Gastroesophageal sphincter (tissue), 4 donors: ENCODE measurements around the gene RABGAP1. TPM values are rescaled to one million over a fixed set of nuclear protein-coding genes. Genes with fewer than 3 reads are reported as not detected.
A peak's percentile ranks its signal among the peaks of the same experiment; 100 is the strongest.

ENCODE experiments used
- ATAC-seq: fragments of 150-250 bp; one replicate; pipeline ENCODE4 v1.9.1; 2016; ENCODE audit warnings: mild to moderate bottlenecking, moderate library complexity
- H3K27ac ChIP-seq, 4 donors: fragments of 200-600 bp; sonication (generic) in 3 of 4; 1 replicate in 3 of 4; 2 replicates in 1 of 4; pipeline ENCODE4 v1.5.1; 2016 to 2019
- H3K27me3 ChIP-seq: fragments of 200-600 bp; sonication (generic); one replicate; pipeline ENCODE4 v1.5.1; 2019
- H3K36me3 ChIP-seq, 2 donors: fragments of 200-600 bp; sonication (generic); one replicate each; pipeline ENCODE4 v1.5.1; 2019; ENCODE audit warnings: control low read depth in 1 of 2
- H3K4me1 ChIP-seq, 3 donors: fragments of 200-600 bp; sonication (generic); 1 replicate in 2 of 3; 2 replicates in 1 of 3; pipeline ENCODE4 v1.5.1; 2016 to 2019; ENCODE audit warnings: control low read depth in 2 of 3
- H3K4me3 ChIP-seq, 2 donors: fragments of 200-600 bp; sonication (generic); one replicate each; pipeline ENCODE4 v1.5.1; 2019; ENCODE audit warnings: mild to moderate bottlenecking in 1 of 2, moderate library complexity in 1 of 2
- H3K9me3 ChIP-seq, 3 donors: fragments of 200-600 bp; sonication (generic); one replicate each; pipeline ENCODE4 v1.5.1; 2017 to 2019; ENCODE audit warnings: control low read depth in 2 of 3
- EP300 ChIP-seq: sonication (generic); formaldehyde crosslinking; IDR thresholded peaks from one replicate; pipeline ENCODE4 v1.6.1; 2017; ENCODE audit warnings: antibody characterized with exemption, mild to moderate bottlenecking
- POLR2A ChIP-seq, 2 donors: fragments of 450-650 bp; IDR thresholded peaks; one replicate each; pipeline ENCODE4 v1.6.1; 2017; ENCODE audit warnings: antibody characterized with exemption in 2 of 2, mild to moderate bottlenecking in 2 of 2, moderate library complexity in 1 of 2
- POLR2AphosphoS5 ChIP-seq: sonication (generic); formaldehyde crosslinking; IDR thresholded peaks from one replicate; pipeline ENCODE4 v1.6.1; 2017; ENCODE audit warnings: antibody characterized with exemption
- WGBS, 2 donors: methylation state at CpG; one replicate each; pipeline ENCODE4 v1.1.5; 2018; ENCODE audit warnings: low coverage in 1 of 2; 5-methylcytosine and 5-hydroxymethylcytosine counted together
- total RNA-seq, 4 donors: library from RNA; depleted of rRNA; stranded (reverse); fragments of >200 nt; gene quantifications; one replicate each; pipeline ENCODE4 v1.1.0, GENCODE V29; 2016
- TF ChIP-seq, protein P1 (sequence below), 4 experiments: fragments of 200-600 bp in 2 of 4; fragments of 450-650 bp in 2 of 4; sonication (generic) in 1 of 4; IDR thresholded peaks; one replicate each; pipeline ENCODE4 v1.5.1; 2017 to 2019; ENCODE audit warnings: antibody characterized with exemption in 4 of 4, mild to moderate bottlenecking in 2 of 4, moderate library complexity in 2 of 4

RABGAP1 gene
- total RNA-seq, 4 donors from 2014 or later: 61.2 to 139 (median 82.9) TPM

DNA sequence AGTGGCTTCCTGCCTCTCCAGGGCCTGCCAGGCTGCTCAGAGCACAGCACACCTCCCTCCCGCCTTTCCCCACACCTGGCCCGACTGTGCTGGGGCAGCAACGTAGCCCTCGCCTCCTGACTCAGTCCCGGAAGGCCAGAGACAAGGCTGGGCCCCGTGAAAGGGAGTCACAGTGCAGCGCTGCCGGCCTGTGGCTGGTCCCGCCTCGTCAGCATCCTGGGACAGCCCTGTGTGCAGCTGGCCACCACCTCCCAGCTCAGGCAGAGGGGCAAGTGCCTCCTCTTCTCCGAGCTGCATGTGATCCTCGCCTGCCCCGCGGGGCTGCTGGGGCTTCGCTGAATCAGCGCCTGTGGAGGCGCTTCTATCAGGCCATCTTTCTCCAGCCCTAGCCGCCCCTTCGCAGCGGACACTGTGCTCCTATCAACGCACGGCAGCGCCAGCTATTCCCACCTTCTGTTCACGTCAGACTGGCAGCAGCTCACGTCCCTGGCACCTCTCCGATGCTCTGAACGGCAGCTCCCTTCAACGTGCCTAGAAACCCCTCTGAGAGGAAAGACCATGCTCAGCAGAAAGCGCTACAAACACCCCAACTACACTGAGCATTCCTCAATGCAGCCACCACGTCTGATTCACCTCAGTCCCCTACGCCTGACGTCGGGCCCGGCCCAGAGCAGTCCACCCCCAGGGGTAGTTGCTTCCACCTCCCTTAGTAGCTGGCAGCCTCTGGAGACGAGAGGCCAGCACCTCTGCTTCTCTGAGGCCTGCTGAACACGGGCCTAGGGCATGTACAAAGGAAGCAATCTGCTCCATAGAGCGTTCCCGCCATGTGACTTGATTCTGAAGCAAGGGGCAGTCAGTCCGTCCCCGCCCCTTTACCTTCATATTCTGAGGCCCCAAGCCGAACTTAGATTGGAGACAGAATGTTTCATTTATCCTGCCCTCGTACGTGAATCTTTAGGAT lies 171.5 kb downstream of the RABGAP1 start:
- Histone ChIP-seq H3K4me3 (no peak overlapping the region), H3K27me3 (no peaks in the 10 kb centered on the region), H3K9me3 (no peaks in the 10 kb centered on the region), H3K36me3 (peaks cover 0 to 36% of the 10 kb centered on the region in 2 donors), H3K4me1 (peaks cover 0 to 30% (median 0%) of the 10 kb centered on the region in 3 donors), H3K27ac (peak overlapping the region in 2 of 4 donors; percentile 22 to 57)
- ATAC-seq: peak; percentile 18
- TF ChIP-seq EP300 (no peak), POLR2AphosphoS5 (peak; percentile 4)
- 42% methylated on average over 13 of the region's 43 CpGs; no CpG with 5 or more reads in 1 of the 2 donors for WGBS, 2 donors

GRCh38 chr9:123113185-123113584 lies 172.4 kb downstream of the RABGAP1 start:
- Histone ChIP-seq H3K9me3 (no peaks in the 10 kb centered on the region), H3K4me3 (no peak overlapping the region), H3K27me3 (no peaks in the 10 kb centered on the region), H3K36me3 (peaks cover 0 to 27% of the 10 kb centered on the region in 2 donors), H3K27ac (no peak overlapping the region), H3K4me1 (peaks cover 0 to 39% (median 0%) of the 10 kb centered on the region in 3 donors)
- WGBS, 2 donors: 64 to 67% methylated on average over 5 to 7 of the region's 7 CpGs
- TF ChIP-seq POLR2A (IDR thresholded peaks at IDR 0.05): no peak
- TF ChIP-seq, protein P1, sequence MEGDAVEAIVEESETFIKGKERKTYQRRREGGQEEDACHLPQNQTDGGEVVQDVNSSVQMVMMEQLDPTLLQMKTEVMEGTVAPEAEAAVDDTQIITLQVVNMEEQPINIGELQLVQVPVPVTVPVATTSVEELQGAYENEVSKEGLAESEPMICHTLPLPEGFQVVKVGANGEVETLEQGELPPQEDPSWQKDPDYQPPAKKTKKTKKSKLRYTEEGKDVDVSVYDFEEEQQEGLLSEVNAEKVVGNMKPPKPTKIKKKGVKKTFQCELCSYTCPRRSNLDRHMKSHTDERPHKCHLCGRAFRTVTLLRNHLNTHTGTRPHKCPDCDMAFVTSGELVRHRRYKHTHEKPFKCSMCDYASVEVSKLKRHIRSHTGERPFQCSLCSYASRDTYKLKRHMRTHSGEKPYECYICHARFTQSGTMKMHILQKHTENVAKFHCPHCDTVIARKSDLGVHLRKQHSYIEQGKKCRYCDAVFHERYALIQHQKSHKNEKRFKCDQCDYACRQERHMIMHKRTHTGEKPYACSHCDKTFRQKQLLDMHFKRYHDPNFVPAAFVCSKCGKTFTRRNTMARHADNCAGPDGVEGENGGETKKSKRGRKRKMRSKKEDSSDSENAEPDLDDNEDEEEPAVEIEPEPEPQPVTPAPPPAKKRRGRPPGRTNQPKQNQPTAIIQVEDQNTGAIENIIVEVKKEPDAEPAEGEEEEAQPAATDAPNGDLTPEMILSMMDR (IDR thresholded peaks at IDR 0.05): no peak
- no peak for TF ChIP-seq EP300
- no peak for TF ChIP-seq POLR2AphosphoS5
- no peak for ATAC-seq

DNA sequence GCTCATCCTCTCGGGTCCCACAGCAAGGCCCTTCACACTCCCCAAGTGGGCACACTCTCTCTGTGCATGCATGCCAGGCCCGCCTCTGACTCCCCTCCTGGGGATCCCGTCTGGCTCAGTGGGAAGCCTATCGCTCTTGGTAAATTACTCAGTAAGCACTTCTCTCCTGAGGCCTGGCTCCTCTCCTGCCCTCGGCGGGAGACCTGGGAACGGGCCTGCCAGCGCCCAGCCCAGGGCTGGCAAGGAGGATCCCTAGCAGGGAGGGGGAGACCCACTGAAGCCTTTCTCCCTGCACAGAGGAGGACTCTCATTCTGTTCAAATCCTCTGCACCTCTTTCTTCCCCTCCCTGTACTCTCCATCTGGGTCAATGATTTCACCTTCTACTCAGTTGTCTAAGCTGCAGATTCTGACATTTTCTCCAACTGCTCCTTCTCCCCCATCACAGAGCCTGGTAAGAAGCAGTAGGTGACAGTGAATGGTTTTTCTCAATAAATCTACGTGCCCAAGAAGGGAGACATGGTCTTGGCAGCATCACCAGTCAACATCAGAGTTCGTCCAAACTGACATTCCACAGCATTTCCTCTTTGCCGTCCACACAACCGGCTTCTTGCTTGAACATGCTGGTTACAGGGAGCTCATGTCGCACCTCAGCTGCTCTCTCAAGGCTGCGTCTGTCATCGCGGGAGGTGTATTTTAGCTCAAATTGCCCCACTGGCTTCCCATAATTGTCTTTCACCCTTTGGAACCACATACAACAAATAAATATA lies 174.5 kb downstream of the RABGAP1 start:
- H3K27ac ChIP-seq: no peak overlapping the region
- H3K36me3 ChIP-seq: peaks cover 0 to 6% of the 10 kb centered on the region in 2 donors
- 63 to 72% methylated on average over 8 to 11 of the region's 16 CpGs for WGBS, 2 donors
- H3K9me3 ChIP-seq: no peaks in the 10 kb centered on the region
- H3K27me3 ChIP-seq: no peaks in the 10 kb centered on the region
- TF ChIP-seq POLR2AphosphoS5 (no peak), EP300 (no peak), POLR2A (IDR thresholded peaks at IDR 0.05) (no peak)
- TF ChIP-seq, protein P1 (IDR thresholded peaks at IDR 0.05): no peak
- no peak for ATAC-seq
- H3K4me3 ChIP-seq: no peak overlapping the region
- H3K4me1 ChIP-seq: peaks cover 0 to 60% (median 0%) of the 10 kb centered on the region in 3 donors

DNA sequence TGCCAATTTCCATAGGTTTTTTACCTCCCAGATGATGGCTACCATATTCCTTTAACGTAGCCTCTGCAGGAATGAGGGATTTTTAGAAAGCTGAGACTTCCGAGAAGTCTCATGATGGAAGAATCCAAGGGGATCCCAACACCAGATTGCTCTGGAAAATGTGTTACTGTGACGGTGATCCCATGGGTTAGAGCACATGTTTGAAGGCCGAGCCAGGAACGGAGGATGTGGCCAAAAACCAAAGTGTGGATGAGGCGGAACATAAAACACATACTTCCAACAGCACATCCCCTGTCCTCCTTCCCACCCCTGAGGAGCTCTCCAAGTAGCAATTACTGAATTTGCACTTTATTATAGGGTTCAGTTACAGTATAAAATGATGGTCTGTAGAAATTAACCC lies 175.2 kb downstream of the RABGAP1 start:
- 68 to 89% methylated on average over 6 of the region's 6 CpGs for WGBS, 2 donors
- H3K27me3 ChIP-seq: no peaks in the 10 kb centered on the region
- no peak overlapping the region for H3K27ac ChIP-seq
- no peak overlapping the region for H3K4me3 ChIP-seq
- no peaks in the 10 kb centered on the region for H3K9me3 ChIP-seq
- H3K4me1 ChIP-seq: peaks cover 0 to 67% (median 0%) of the 10 kb centered on the region in 3 donors
- no peak for TF ChIP-seq POLR2A (IDR thresholded peaks at IDR 0.05)
- no peak for TF ChIP-seq EP300
- TF ChIP-seq POLR2AphosphoS5: no peak
- TF ChIP-seq, protein P1 (IDR thresholded peaks at IDR 0.05): no peak
- no peaks in the 10 kb centered on the region for H3K36me3 ChIP-seq
- ATAC-seq: no peak

DNA sequence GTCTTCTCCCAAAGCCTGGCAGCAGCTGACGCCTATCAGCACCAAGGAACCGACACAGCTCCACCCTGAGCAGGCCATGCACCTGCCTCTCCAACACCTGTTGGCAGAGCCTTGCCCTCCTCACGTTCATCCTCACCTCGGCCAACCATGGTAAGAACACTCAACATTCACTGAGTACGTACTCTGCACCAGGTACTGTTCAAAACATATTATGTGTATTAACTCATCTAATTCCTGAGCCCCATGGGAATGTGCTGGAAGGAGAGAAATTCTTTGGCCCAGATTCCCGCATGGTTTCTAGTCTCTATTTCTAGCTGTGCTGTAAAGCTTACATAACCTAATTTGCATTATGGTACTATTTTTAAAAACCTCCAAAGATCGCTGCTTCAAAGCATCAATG lies 178.7 kb downstream of the RABGAP1 start:
- Histone ChIP-seq H3K36me3 (no peaks in the 10 kb centered on the region), H3K4me3 (no peak overlapping the region), H3K4me1 (peaks cover 0 to 59% (median 0%) of the 10 kb centered on the region in 3 donors), H3K27ac (peak overlapping the region in 3 of 4 donors; percentile 69 to 72 (median 70)), H3K27me3 (no peaks in the 10 kb centered on the region), H3K9me3 (no peaks in the 10 kb centered on the region)
- TF ChIP-seq, protein P1 (IDR thresholded peaks at IDR 0.05): no peak
- TF ChIP-seq POLR2A (IDR thresholded peaks at IDR 0.05) (no peak), POLR2AphosphoS5 (no peak), EP300 (no peak)
- WGBS, 2 donors: 38 to 55% methylated on average over 4 to 7 of the region's 7 CpGs
- peak; percentile 67 for ATAC-seq
